ENCODE data around the gene FYCO1.
"Not testable (repeated sequence)": the region's sequence is repeated elsewhere in the genome, so short reads cannot be mapped to it uniquely, and the experiment has no call there.

The FYCO1 gene

DNA sequence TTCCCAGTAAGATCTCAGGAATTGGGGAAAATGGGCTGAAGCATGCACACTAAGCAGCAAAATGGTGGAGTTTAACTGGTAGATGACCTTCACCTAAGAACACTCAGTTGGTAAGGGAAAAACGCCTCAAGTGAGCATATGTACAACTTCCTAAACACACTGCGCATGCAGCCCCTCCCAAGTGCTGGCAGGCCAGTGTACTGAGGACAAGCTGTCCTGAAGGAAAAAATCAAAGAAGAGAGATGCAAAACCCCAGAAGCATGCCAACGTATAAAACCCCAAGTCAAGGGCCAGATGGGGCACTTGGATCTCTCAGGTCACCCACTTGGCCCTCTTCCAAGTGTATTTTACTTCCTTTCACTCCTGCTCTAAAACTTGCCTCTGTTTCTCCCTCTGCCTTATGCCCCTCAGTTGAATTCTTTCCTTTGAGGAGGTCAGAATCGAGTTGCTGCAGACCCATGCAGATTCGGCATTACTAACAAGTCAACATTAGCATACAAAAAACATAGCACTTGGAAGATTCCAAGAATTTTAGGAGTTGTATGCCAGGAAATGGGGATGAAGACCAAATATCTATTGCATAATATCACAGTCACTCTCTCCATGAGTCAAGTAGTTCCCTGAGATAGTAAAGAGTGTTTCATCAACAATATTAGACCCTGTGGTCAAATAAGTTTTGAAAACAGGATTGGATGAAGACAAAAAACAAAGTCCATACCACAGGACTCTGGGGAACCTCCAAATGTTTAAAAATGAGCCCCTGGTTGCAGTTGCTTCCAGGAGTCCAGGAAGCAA is 10.8 kb upstream of the FYCO1 start:
- Histone ChIP-seq H3K27me3 (ENCODE audit: low read depth, low read length) (no peaks in the 10 kb centered on the region), H3K9me3 (ENCODE audit: control insufficient read depth in 1 of 2, low read length in 2 of 2) (no peaks in the 10 kb centered on the region), H3K27ac (ENCODE audit: low read length) (no peak overlapping the region), H3K4me1 (ENCODE audit: control insufficient read depth in 1 of 2, insufficient read depth in 2 of 2, low read length in 2 of 2) (peaks cover 0 to 6% of the 10 kb centered on the region in 2 donors), H3K4me3 (ENCODE audit: low read depth in 1 of 2, low read length in 2 of 2) (no peak overlapping the region), H3K36me3 (ENCODE audit: control insufficient read depth in 1 of 2, insufficient read depth in 2 of 2, low read length in 2 of 2) (no peaks in the 10 kb centered on the region)

GRCh38 chr3:46003706-46004105 is 8.1 kb upstream of the FYCO1 start:
- H3K27me3 ChIP-seq (ENCODE audit: low read depth, low read length); H3K27ac ChIP-seq (ENCODE audit: low read length); H3K36me3 ChIP-seq (ENCODE audit: control insufficient read depth in 1 of 2, insufficient read depth in 2 of 2, low read length in 2 of 2); H3K4me1 ChIP-seq (ENCODE audit: control insufficient read depth in 1 of 2, insufficient read depth in 2 of 2, low read length in 2 of 2); H3K4me3 ChIP-seq (ENCODE audit: low read depth in 1 of 2, low read length in 2 of 2); H3K9me3 ChIP-seq (ENCODE audit: control insufficient read depth in 1 of 2, low read length in 2 of 2): not testable (repeated sequence)

DNA sequence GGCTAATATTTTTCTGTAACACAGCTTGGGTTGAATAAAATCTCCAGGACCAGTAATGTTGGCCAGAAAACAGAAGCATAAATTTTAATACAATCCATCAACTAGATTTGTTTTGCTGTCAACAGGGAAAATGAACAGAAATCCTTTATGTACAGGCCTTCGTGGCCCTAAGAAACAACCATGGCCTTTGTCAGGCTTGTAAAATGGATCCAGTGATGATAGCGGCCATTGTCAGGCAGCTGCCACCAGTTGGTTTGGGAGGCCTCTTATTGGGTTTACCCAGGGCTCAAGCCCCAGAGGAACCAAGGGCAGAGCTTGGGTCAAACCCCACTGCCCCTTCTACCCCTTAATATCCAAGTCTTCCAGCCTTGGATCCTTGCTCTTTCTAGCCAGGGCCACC is 5.6 kb upstream of the FYCO1 start:
- Histone ChIP-seq H3K4me3 (ENCODE audit: low read depth in 1 of 2, low read length in 2 of 2) (no peak overlapping the region), H3K27me3 (ENCODE audit: low read depth, low read length) (no peaks in the 10 kb centered on the region), H3K4me1 (ENCODE audit: control insufficient read depth in 1 of 2, insufficient read depth in 2 of 2, low read length in 2 of 2) (peaks cover 0 to 2% of the 10 kb centered on the region in 2 donors), H3K36me3 (ENCODE audit: control insufficient read depth in 1 of 2, insufficient read depth in 2 of 2, low read length in 2 of 2) (no peaks in the 10 kb centered on the region), H3K27ac (ENCODE audit: low read length) (no peak overlapping the region), H3K9me3 (ENCODE audit: control insufficient read depth in 1 of 2, low read length in 2 of 2) (no peaks in the 10 kb centered on the region)

DNA sequence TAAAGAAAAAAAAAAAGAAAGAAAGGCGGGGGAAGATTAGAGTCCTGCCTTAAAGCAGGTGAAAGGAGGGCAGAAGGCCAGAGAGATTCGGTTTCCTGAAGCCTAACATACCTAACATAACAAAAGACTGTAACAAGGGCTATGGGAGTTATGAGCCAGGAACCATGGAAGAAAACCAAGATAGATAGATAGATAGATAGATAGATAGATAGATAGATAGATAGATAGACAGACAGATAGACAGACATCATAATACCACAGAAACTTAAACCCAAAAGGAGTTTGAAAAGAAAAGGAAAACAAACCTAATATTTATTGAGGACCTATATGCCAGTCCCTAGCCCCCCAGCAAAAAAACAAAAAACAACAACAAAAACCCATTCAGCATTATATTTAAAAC is 2.3 kb upstream of the FYCO1 start:
- Histone ChIP-seq H3K4me3 (ENCODE audit: low read depth in 1 of 2, low read length in 2 of 2) (no peak overlapping the region), H3K27me3 (ENCODE audit: low read depth, low read length) (no peaks in the 10 kb centered on the region), H3K36me3 (ENCODE audit: control insufficient read depth in 1 of 2, insufficient read depth in 2 of 2, low read length in 2 of 2) (no peaks in the 10 kb centered on the region)

GRCh38 chr3:45997499-45997898 is 1.9 kb upstream of the FYCO1 start:
- H3K9me3 ChIP-seq (ENCODE audit: control insufficient read depth in 1 of 2, low read length in 2 of 2); H3K27me3 ChIP-seq (ENCODE audit: low read depth, low read length); H3K36me3 ChIP-seq (ENCODE audit: control insufficient read depth in 1 of 2, insufficient read depth in 2 of 2, low read length in 2 of 2); H3K4me3 ChIP-seq (ENCODE audit: low read depth in 1 of 2, low read length in 2 of 2); H3K27ac ChIP-seq (ENCODE audit: low read length): not testable (repeated sequence)
- peaks cover 0 to 25% of the 10 kb centered on the region in 2 donors for H3K4me1 ChIP-seq (ENCODE audit: control insufficient read depth in 1 of 2, insufficient read depth in 2 of 2, low read length in 2 of 2)

More for the DNA sequence above, 2.3 kb upstream of the FYCO1 start:
- H3K4me1 ChIP-seq (ENCODE audit: control insufficient read depth in 1 of 2, insufficient read depth in 2 of 2, low read length in 2 of 2): peaks cover 0 to 20% of the 10 kb centered on the region in 2 donors
- H3K27ac ChIP-seq (ENCODE audit: low read length): no peak overlapping the region
- H3K9me3 ChIP-seq (ENCODE audit: control insufficient read depth in 1 of 2, low read length in 2 of 2): no peaks in the 10 kb centered on the region

- Histone ChIP-seq H3K4me1 (ENCODE audit: control insufficient read depth in 1 of 2, insufficient read depth in 2 of 2, low read length in 2 of 2) (peaks cover under 1 to 45% of the 10 kb centered on the region in 2 donors), H3K27me3 (ENCODE audit: low read depth, low read length) (no peaks in the 10 kb centered on the region), H3K36me3 (ENCODE audit: control insufficient read depth in 1 of 2, insufficient read depth in 2 of 2, low read length in 2 of 2) (no peaks in the 10 kb centered on the region), H3K4me3 (ENCODE audit: low read depth in 1 of 2, low read length in 2 of 2) (peak overlapping the region; percentile 82 to 88), H3K27ac (ENCODE audit: low read length) (peak overlapping the region; percentile 90), H3K9me3 (ENCODE audit: control insufficient read depth in 1 of 2, low read length in 2 of 2) (no peaks in the 10 kb centered on the region)
Observed at GRCh38 chr3:45994419-45995235, 997 bp downstream of the FYCO1 start.

DNA sequence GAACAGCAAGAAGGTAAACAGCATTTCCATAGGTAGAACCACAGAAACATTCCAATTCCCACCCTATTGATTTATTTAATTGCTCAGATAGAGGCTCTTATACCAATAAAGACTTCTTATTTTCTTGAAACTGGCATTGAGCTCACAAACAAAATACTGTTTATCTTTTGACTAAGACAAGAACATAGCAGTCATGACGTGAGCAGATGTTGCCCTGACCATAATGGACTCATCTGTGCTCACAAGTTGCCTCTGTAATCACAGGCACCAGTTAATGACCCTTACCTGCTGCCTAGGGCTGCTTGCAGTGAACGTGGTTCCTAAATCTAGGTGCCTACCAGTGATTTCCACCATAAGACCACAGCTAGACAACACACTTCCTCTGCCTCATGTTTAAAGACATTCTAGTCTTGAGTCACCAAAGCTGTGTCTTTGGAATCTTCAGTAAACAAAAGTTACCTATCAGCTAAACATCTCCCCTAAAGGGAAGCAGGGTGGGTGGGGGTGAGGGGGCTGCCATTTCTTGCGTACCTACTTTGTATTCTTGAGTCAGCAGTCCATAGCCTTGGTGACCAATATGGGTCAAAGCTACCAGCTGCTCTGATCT is 2.1 kb downstream of the FYCO1 start:
- no peaks in the 10 kb centered on the region for H3K27me3 ChIP-seq (ENCODE audit: low read depth, low read length)
- H3K9me3 ChIP-seq (ENCODE audit: control insufficient read depth in 1 of 2, low read length in 2 of 2): no peaks in the 10 kb centered on the region
- peaks cover 10 to 55% of the 10 kb centered on the region in 2 donors for H3K4me1 ChIP-seq (ENCODE audit: control insufficient read depth in 1 of 2, insufficient read depth in 2 of 2, low read length in 2 of 2)
- peak overlapping the region; percentile 26 for H3K27ac ChIP-seq (ENCODE audit: low read length)
- H3K4me3 ChIP-seq (ENCODE audit: low read depth in 1 of 2, low read length in 2 of 2): no peak overlapping the region
- H3K36me3 ChIP-seq (ENCODE audit: control insufficient read depth in 1 of 2, insufficient read depth in 2 of 2, low read length in 2 of 2): no peaks in the 10 kb centered on the region

- Histone ChIP-seq H3K36me3 (ENCODE audit: control insufficient read depth in 1 of 2, insufficient read depth in 2 of 2, low read length in 2 of 2) (no peaks in the 10 kb centered on the region), H3K4me1 (ENCODE audit: control insufficient read depth in 1 of 2, insufficient read depth in 2 of 2, low read length in 2 of 2) (peaks cover 17 to 62% of the 10 kb centered on the region in 2 donors), H3K27ac (ENCODE audit: low read length) (peak overlapping the region; percentile 26), H3K4me3 (ENCODE audit: low read depth in 1 of 2, low read length in 2 of 2) (no peak overlapping the region), H3K9me3 (ENCODE audit: control insufficient read depth in 1 of 2, low read length in 2 of 2) (no peaks in the 10 kb centered on the region), H3K27me3 (ENCODE audit: low read depth, low read length) (no peaks in the 10 kb centered on the region)
Observed at GRCh38 chr3:45992821-45993221, 2.8 kb downstream of the FYCO1 start.

GRCh38 chr3:45992133-45992729 is 3.4 kb downstream of the FYCO1 start:
- no peaks in the 10 kb centered on the region for H3K27me3 ChIP-seq (ENCODE audit: low read depth, low read length)
- H3K4me1 ChIP-seq (ENCODE audit: control insufficient read depth in 1 of 2, insufficient read depth in 2 of 2, low read length in 2 of 2): peaks cover 23 to 68% of the 10 kb centered on the region in 2 donors

DNA sequence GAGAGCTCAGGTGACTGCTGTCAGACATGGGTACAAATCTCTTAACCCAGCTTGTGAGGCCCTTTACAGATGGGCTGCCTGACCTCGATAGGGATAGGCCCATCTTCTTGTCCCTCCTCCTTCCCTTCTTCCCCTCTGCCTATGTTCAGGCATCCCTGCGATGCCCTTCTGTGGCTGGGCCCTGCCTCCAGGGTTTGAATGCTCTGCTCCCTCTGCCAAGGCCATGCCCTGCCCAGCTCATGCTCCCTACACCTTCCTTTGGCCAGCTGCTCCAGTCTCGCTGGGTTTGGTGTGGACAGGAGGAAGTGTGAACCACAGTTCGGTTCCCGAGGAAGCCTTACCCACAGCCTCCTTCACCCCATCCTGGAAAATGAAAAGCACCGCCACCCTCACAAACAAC is 4.3 kb downstream of the FYCO1 start:
- Histone ChIP-seq H3K4me3 (ENCODE audit: low read depth in 1 of 2, low read length in 2 of 2) (no peak overlapping the region), H3K27ac (ENCODE audit: low read length) (no peak overlapping the region)

More at GRCh38 chr3:45992133-45992729, 3.4 kb downstream of the FYCO1 start:
- Histone ChIP-seq H3K36me3 (ENCODE audit: control insufficient read depth in 1 of 2, insufficient read depth in 2 of 2, low read length in 2 of 2) (no peaks in the 10 kb centered on the region), H3K27ac (ENCODE audit: low read length) (no peak overlapping the region), H3K9me3 (ENCODE audit: control insufficient read depth in 1 of 2, low read length in 2 of 2) (no peaks in the 10 kb centered on the region), H3K4me3 (ENCODE audit: low read depth in 1 of 2, low read length in 2 of 2) (no peak overlapping the region)

GRCh38 chr3:45990181-45990580 is 5.4 kb downstream of the FYCO1 start:
- Histone ChIP-seq H3K27ac (ENCODE audit: low read length) (peak overlapping the region; percentile 42), H3K9me3 (ENCODE audit: control insufficient read depth in 1 of 2, low read length in 2 of 2) (no peaks in the 10 kb centered on the region), H3K27me3 (ENCODE audit: low read depth, low read length) (no peaks in the 10 kb centered on the region), H3K36me3 (ENCODE audit: control insufficient read depth in 1 of 2, insufficient read depth in 2 of 2, low read length in 2 of 2) (no peaks in the 10 kb centered on the region), H3K4me1 (ENCODE audit: control insufficient read depth in 1 of 2, insufficient read depth in 2 of 2, low read length in 2 of 2) (peaks cover 43 to 84% of the 10 kb centered on the region in 2 donors), H3K4me3 (ENCODE audit: low read depth in 1 of 2, low read length in 2 of 2) (no peak overlapping the region)

More for the DNA sequence above, 4.3 kb downstream of the FYCO1 start:
- no peaks in the 10 kb centered on the region for H3K27me3 ChIP-seq (ENCODE audit: low read depth, low read length)
- no peaks in the 10 kb centered on the region for H3K36me3 ChIP-seq (ENCODE audit: control insufficient read depth in 1 of 2, insufficient read depth in 2 of 2, low read length in 2 of 2)
- H3K4me1 ChIP-seq (ENCODE audit: control insufficient read depth in 1 of 2, insufficient read depth in 2 of 2, low read length in 2 of 2): peaks cover 32 to 77% of the 10 kb centered on the region in 2 donors
- H3K9me3 ChIP-seq (ENCODE audit: control insufficient read depth in 1 of 2, low read length in 2 of 2): no peaks in the 10 kb centered on the region
